BJ (cell line): Measurements from ENCODE around the gene ZNF587B. TPM values are rescaled to one million over a fixed set of nuclear protein-coding genes. Genes with fewer than 3 reads are reported as not detected.
A peak's percentile ranks its signal among the peaks of the same experiment; 100 is the strongest.
"Not testable (repeated sequence)": the region's sequence is repeated elsewhere in the genome, so short reads cannot be mapped to it uniquely, and the experiment has no call there.

Experiments
- CTCF ChIA-PET: fragments of 350-600 bp; formaldehyde crosslinking; extraction: SDS; loops from one replicate; lab custom pipeline; 2021; ENCODE audit warnings: antibody characterized with exemption, inconsistent platforms; lab: Yijun Ruan, JAX
- POLR2A ChIA-PET: fragments of 300-600 bp; sonication (Branson Sonifier 250); formaldehyde crosslinking; extraction: SDS; loops from one replicate; lab custom pipeline; 2021; ENCODE audit warnings: antibody characterized with exemption; lab: Charles Lee
- DNase-seq: peaks from one replicate; pipeline ENCODE4 v3.0.0-alpha.2; 2011; ENCODE audit warnings: low read depth
- H3K27me3 ChIP-seq: 2 replicates; pipeline ENCODE4 v1.6.0; 2011; ENCODE audit warnings: low read length; ENCODE audit not compliant: control insufficient read depth, insufficient read depth
- H3K36me3 ChIP-seq: 2 replicates; pipeline ENCODE4 v1.5.1; 2011; ENCODE audit warnings: low read length; ENCODE audit not compliant: control insufficient read depth, insufficient read depth
- H3K4me3 ChIP-seq: 2 replicates; pipeline ENCODE4 v1.5.1; 2011; ENCODE audit warnings: low read depth, mild to moderate bottlenecking, control low read depth, low read length
- polyA plus RNA-seq: library from polyadenylated mRNA; depleted of rRNA; stranded (reverse); fragments of >200 nt; gene quantifications from 2 replicates; pipeline ENCODE4 v1.2.3, GENCODE V29; 2011
- TF ChIP-seq, protein P1 (sequence below): IDR thresholded peaks from 2 replicates; pipeline ENCODE4 v1.5.1; 2011; ENCODE audit warnings: low read depth, mild to moderate bottlenecking, control low read depth, inconsistent platforms, low read length, moderate library complexity; ENCODE audit not compliant: insufficient read depth

ZNF587B gene
- polyA plus RNA-seq, 1 experiment = 2.3 TPM

DNA sequence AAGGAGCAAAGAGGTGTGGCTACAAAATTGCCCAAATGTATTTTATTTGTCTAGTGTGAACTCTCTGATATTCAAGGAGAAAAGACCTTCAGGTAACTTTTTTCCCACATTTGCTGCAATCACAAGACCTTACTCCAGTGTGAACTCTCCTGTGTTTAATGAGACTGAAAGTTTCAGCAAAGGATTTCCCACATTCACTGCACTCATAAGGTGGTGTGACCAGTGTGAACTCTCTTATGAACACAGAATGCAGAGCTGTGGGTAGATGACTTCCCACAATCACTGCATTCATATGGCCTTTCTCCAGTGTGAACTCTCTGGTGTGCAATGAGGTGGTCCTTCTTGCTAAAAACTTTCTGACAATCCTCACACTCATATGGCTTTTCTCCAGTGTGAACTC is 42.4 kb downstream of the ZNF587B start:
- TF ChIP-seq, protein P1, sequence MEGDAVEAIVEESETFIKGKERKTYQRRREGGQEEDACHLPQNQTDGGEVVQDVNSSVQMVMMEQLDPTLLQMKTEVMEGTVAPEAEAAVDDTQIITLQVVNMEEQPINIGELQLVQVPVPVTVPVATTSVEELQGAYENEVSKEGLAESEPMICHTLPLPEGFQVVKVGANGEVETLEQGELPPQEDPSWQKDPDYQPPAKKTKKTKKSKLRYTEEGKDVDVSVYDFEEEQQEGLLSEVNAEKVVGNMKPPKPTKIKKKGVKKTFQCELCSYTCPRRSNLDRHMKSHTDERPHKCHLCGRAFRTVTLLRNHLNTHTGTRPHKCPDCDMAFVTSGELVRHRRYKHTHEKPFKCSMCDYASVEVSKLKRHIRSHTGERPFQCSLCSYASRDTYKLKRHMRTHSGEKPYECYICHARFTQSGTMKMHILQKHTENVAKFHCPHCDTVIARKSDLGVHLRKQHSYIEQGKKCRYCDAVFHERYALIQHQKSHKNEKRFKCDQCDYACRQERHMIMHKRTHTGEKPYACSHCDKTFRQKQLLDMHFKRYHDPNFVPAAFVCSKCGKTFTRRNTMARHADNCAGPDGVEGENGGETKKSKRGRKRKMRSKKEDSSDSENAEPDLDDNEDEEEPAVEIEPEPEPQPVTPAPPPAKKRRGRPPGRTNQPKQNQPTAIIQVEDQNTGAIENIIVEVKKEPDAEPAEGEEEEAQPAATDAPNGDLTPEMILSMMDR = no peak
- DNase-seq = no peak
- ChIA-PET CTCF (no interaction called here), POLR2A (no interaction called here)
- H3K36me3 ChIP-seq = peaks cover 6% of the 10 kb centered on the region
- H3K27me3 ChIP-seq = no peaks in the 10 kb centered on the region
- no peak overlapping the region for H3K4me3 ChIP-seq

DNA sequence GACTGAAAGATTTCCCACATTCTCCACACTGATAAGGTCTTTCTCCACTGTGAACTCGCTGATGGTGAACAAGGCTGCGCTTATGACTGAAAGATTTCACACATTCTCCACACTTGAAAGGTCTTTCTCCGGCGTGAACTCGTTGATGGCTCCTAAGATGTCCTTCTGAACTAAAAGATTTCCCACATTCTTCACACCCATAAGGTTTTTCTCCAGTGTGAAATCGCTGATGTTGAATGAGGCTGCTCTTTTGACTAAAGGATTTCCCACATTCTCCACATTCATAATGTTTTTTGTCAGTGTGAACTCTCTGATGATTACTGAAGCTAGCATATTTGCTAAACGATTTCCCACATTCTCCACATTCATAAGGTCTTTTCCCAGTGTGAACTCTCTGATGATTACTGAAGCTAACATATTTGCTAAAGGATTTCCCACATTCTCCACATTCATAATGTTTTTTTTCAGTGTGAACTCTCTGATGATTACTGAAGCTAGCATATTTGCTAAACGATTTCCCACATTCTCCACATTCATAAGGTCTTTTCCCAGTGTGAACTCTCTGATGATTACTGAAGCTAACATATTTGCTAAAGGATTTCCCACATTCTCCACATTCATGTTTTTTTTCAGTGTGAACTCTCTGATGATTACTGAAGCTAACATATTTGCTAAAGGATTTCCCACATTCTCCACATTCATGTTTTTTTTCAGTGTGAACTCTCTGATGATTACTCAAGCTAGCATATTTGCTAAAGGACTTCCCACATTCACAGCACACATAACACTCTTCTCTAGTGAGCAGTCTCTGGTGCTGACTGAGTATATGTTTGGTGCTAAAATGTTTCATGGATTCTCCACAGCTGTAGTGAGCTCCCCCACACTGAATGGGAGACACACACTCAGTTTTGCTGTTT is 44.0 kb downstream of the ZNF587B start:
- H3K27me3 ChIP-seq, POLR2A ChIA-PET, DNase-seq, H3K36me3 ChIP-seq, CTCF ChIA-PET, H3K4me3 ChIP-seq: not testable (repeated sequence)

DNA sequence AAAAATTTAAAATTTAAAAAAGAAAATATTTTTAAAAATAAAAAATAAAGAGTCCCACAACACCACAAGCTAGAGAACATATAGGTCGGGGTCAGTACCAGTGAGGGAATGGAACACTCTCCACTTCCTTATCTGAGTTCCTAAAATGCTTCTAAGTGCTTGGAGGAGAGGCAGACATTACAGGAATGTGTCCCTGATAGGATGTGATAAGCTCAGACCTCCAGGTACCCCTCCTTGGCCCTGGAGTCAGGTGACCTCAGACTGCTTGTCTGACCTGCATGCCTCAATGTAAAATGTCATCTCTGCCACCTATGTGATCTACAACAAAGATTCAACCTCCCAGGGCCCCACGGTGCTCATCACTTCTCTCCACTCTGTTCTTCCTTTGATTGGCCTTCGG is 55.9 kb downstream of the ZNF587B start:
- POLR2A ChIA-PET = no interaction called here
- Histone ChIP-seq H3K36me3 (peaks cover 1% of the 10 kb centered on the region), H3K4me3 (no peak overlapping the region), H3K27me3 (no peaks in the 10 kb centered on the region)
- DNase-seq = no peak
- CTCF ChIA-PET = no interaction called here
- TF ChIP-seq, protein P1 = no peak

DNA sequence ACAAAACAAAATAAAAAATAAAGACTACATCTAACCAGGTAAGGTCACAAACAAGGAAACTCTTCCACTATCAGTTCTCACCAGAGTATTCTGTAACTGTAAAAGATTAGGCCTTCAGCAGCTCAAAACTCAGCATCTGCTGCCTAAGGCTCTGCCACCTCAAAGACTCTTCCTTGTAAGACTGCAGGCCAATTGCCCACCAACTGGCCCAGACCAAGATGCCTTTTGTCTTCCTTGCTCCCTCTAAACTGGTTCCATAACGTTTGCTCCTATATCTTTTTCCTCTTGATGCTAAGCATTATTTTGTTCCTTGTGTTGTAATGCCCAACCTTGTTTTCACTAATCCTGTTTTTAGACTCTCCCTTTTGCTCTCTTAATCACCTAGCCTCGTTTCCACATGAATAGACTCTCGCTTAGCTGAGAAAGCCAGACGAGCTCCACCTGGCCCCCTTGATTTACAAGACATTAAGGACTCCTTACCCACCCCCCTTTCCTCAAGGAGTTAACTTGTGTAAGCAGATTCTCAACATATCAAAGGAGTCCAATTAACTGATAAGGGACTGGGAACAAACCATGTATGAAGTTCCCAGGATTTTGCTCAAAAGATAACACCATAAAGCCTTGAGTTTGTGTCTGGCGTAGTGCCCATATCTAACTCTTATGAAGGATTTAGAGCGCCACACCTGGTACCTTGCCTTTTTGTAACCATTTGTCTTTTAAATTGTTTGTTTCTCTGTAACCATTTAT is 57.3 kb downstream of the ZNF587B start:
- Histone ChIP-seq H3K27me3 (no peaks in the 10 kb centered on the region), H3K36me3 (peaks cover 1% of the 10 kb centered on the region), H3K4me3 (no peak overlapping the region)
- TF ChIP-seq, protein P1 = no peak
- POLR2A ChIA-PET = no interaction called here
- DNase-seq = no peak
- CTCF ChIA-PET = interaction anchor here (1.5 kb wide), 1 partner anchor 10 kb away, joined by 3 read pairs; no protein-coding TSS in a partner anchor

DNA sequence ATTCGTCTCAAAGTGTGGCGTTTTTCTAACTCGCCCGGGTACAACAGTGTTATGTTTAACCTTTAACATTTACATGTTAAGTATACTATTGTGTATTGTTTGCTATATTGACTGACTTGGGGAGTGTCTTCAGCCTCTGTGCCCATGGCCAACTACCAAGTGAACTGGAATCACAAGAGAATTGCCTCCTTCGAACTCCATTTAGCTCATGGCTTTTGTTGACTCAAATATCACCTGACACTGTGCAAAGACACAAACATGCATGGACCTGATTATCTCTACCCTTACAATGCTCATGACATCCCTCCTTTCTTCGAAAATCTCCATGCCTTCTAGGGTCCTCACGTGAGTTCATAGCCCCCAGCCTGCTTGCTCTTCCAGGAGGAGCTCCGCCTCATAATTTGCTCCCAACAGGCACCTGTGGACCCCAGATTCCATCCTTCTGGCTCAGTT is 58.0 kb downstream of the ZNF587B start:
- H3K27me3 ChIP-seq = no peaks in the 10 kb centered on the region
- ChIA-PET POLR2A (no interaction called here), CTCF (interaction anchor here (1.4 to 1.5 kb wide), 2 partner anchors 9 to 28 kb away, joined by 3 to 4 read pairs; partner anchors contain the start of gene ZNF417)
- TF ChIP-seq, protein P1 = no peak
- peaks cover 1% of the 10 kb centered on the region; the same call in 1 of the 2 replicates for H3K36me3 ChIP-seq
- peak overlapping the region; percentile 66 for H3K4me3 ChIP-seq
- DNase-seq = no peak
